Mesodermal cell (in vitro differentiated cells): ENCODE measurements around the gene PCDHA5.
"Not testable (repeated sequence)": the region's sequence is repeated elsewhere in the genome, so short reads cannot be mapped to it uniquely, and the experiment has no call there.

Experiments
- H3K27ac ChIP-seq: 2 replicates; pipeline ENCODE4 v1.7.0; 2013; ENCODE audit warnings: mild to moderate bottlenecking, low read depth, low read length, moderate library complexity; ENCODE audit not compliant: severe bottlenecking
- H3K36me3 ChIP-seq: 2 replicates; pipeline ENCODE4 v1.7.1; 2013; ENCODE audit warnings: mild to moderate bottlenecking, low read length, moderate library complexity; ENCODE audit not compliant: control insufficient read depth, insufficient read depth
- H3K4me1 ChIP-seq: one replicate; pipeline ENCODE4 v1.7.1; 2013; ENCODE audit warnings: mild to moderate bottlenecking, low read length; ENCODE audit not compliant: insufficient read depth, control insufficient read depth, poor library complexity, severe bottlenecking
- H3K4me3 ChIP-seq: 2 replicates; pipeline ENCODE4 v1.7.0; 2013; ENCODE audit warnings: low read length, control low read depth, mild to moderate bottlenecking; ENCODE audit not compliant: insufficient read depth, poor library complexity, severe bottlenecking; ENCODE audit errors: extremely low read depth
- H3K9me3 ChIP-seq: 2 replicates; pipeline ENCODE4 v1.7.1; 2013; ENCODE audit warnings: mild to moderate bottlenecking, low read length, moderate library complexity; ENCODE audit not compliant: control insufficient read depth
- WGBS, 2 experiments: methylation state at CpG; one replicate each; pipeline ENCODE4 v1.1.5; 2013; ENCODE audit warnings: missing lambda C conversion rate in 2 of 2; ENCODE audit not compliant: insufficient coverage in 2 of 2; 5-methylcytosine and 5-hydroxymethylcytosine counted together

PCDHA5 gene

DNA sequence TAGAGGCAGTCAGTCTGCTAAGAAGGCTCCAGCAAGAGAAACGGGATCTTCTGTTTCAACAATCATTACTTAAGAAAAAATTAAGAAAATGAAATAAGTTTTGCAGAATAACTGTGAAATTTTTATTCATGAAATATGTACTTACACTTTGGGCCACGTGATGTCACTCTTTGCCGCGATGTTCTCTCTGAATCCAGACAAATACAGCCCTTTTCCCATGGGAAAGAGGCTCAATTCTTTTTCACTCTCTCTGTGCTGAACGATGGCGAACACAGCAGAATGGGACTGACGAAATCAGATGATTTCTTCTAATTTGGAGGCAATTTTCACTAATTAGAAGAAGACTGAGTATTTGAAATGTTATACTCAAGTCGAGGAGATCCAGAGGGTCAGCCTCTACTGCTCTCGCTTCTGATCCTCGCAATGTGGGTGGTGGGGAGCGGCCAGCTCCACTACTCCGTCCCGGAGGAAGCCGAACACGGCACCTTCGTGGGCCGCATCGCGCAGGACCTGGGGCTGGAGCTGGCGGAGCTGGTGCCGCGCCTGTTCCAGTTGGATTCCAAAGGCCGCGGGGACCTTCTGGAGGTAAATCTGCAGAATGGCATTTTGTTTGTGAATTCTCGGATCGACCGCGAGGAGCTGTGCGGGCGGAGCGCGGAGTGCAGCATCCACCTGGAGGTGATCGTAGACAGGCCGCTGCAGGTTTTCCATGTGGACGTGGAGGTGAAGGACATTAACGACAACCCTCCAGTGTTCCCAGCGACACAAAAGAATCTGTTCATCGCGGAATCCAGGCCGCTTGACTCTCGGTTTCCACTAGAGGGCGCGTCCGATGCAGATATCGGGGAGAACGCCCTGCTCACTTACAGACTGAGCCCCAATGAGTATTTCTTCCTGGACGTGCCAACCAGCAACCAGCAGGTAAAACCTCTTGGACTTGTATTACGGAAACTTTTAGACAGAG is 27.0 kb downstream of the PCDHA5 start, which contains the start of gene PCDHA9:
TSS of gene PCDHA9 (plus strand) at position 244 of the 964 bp plus-strand sequence. CDS start at position 358, 114 bp downstream.
- not testable (repeated sequence) for H3K4me3 ChIP-seq, H3K36me3 ChIP-seq, H3K4me1 ChIP-seq, H3K27ac ChIP-seq, H3K9me3 ChIP-seq
- 89 to 95% methylated on average over 21 to 27 of the region's 48 CpGs for WGBS, 2 experiments

DNA sequence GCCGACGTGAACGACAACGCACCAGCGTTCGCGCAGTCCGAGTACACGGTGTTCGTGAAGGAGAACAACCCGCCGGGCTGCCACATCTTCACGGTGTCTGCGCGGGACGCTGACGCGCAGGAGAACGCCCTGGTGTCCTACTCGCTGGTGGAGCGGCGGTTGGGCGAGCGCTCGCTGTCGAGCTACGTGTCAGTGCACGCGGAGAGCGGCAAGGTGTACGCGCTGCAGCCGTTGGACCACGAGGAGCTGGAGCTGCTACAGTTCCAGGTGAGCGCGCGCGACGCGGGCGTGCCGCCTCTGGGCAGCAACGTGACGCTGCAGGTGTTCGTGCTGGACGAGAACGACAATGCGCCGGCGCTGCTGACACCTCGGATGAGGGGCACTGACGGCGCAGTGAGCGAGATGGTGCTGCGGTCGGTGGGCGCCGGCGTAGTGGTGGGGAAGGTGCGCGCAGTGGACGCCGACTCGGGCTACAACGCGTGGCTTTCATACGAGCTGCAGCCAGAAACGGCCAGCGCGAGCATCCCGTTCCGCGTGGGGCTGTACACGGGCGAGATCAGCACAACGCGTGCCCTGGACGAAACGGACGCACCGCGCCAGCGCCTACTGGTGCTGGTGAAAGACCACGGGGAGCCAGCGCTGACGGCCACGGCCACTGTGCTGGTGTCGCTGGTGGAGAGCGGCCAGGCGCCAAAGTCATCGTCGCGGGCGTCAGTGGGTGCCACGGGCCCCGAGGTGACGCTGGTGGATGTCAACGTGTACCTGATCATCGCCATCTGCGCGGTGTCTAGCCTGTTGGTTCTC is 28.6 kb downstream of the PCDHA5 start:
- not testable (repeated sequence) for H3K27ac ChIP-seq, H3K4me3 ChIP-seq, H3K4me1 ChIP-seq, H3K36me3 ChIP-seq, H3K9me3 ChIP-seq
- 96 to 97% methylated on average over 83 to 101 of the region's 101 CpGs for WGBS, 2 experiments

DNA sequence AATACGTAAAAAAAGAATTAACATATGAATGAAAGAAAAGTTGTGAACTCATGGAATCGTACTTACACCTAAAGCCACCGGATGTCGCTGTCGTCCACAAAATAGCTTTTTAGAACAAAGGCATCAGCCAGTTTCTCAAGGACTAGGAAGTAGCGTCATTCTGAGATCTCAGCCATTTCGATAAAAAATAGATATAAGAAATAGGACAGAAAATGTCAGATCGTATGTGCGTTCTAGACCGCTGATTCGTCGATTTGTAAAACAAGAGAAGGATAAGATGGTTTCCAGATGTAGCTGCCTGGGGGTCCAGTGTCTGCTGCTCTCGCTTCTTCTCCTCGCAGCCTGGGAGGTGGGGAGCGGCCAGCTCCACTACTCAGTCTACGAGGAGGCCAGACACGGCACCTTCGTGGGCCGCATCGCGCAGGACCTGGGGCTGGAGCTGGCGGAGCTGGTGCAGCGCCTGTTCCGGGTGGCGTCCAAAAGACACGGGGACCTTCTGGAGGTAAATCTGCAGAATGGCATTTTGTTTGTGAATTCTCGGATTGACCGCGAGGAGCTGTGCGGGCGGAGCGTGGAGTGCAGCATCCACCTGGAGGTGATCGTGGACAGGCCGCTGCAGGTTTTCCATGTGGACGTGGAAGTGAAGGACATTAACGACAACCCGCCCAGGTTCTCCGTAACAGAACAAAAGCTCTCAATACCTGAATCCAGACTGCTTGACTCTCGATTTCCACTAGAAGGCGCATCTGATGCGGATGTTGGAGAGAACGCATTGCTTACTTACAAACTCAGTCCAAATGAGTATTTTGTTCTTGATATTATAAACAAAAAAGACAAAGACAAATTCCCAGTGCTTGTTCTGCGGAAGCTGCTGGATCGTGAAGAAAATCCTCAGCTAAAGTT is 34.6 kb downstream of the PCDHA5 start, which contains the start of gene PCDHA10:
TSS of gene PCDHA10 (plus strand) at position 126 of the 903 bp plus-strand sequence. CDS start at position 278, 152 bp downstream.
- Histone ChIP-seq H3K27ac (no peak within 1 kb of the TSS), H3K9me3 (peaks cover 3% of the 10 kb centered on the region), H3K4me3 (no peak within 1 kb of the TSS), H3K4me1 (no peaks in the 10 kb centered on the region), H3K36me3 (peaks cover 2% of the 10 kb centered on the region)
- WGBS, 2 experiments = 89 to 94% methylated on average over 38 to 40 of the region's 44 CpGs

DNA sequence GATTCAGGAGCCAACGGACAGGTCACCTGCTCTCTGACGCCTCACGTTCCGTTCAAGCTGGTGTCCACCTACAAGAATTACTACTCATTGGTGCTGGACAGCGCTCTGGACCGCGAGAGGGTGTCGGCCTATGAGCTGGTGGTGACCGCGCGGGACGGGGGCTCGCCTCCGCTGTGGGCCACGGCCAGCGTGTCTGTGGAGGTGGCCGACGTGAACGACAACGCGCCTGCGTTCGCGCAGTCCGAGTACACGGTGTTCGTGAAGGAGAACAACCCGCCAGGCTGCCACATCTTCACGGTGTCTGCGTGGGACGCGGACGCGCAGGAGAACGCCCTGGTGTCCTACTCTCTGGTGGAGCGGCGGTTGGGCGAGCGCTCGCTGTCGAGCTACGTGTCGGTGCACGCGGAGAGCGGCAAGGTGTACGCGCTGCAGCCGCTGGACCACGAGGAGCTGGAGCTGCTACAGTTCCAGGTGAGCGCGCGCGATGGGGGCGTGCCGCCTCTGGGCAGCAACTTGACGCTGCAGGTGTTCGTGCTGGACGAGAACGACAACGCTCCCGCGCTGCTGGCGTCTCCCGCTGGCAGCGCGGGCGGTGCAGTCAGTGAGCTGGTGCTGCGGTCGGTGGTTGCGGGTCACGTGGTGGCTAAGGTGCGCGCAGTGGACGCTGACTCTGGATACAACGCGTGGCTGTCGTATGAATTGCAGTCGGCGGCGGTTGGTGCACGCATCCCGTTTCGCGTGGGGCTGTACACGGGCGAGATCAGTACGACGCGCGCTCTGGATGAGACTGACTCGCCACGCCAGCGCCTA is 36.0 kb downstream of the PCDHA5 start:
- no peak overlapping the region for H3K4me3 ChIP-seq
- H3K4me1 ChIP-seq = no peaks in the 10 kb centered on the region
- peaks cover 7% of the 10 kb centered on the region for H3K36me3 ChIP-seq
- no peak overlapping the region for H3K27ac ChIP-seq
- H3K9me3 ChIP-seq = peaks cover 5% of the 10 kb centered on the region
- 98% methylated on average over 83 to 92 of the region's 94 CpGs for WGBS, 2 experiments

DNA sequence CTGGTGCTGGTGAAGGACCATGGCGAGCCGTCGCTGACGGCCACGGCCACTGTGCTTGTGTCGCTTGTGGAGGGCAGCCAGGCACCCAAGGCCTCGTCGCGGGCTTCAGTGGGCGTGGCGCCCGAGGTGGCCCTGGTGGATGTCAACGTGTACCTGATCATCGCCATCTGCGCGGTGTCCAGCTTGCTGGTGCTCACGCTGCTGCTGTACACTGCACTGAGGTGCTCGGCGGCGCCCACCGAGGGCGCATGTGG is 36.5 kb downstream of the PCDHA5 start:
- WGBS, 2 experiments = 95 to 96% methylated on average over 22 of the region's 22 CpGs
- H3K9me3 ChIP-seq = peaks cover 5% of the 10 kb centered on the region
- H3K36me3 ChIP-seq = peaks cover 8% of the 10 kb centered on the region
- H3K4me3 ChIP-seq = no peak overlapping the region
- no peak overlapping the region for H3K27ac ChIP-seq
- H3K4me1 ChIP-seq = no peaks in the 10 kb centered on the region

DNA sequence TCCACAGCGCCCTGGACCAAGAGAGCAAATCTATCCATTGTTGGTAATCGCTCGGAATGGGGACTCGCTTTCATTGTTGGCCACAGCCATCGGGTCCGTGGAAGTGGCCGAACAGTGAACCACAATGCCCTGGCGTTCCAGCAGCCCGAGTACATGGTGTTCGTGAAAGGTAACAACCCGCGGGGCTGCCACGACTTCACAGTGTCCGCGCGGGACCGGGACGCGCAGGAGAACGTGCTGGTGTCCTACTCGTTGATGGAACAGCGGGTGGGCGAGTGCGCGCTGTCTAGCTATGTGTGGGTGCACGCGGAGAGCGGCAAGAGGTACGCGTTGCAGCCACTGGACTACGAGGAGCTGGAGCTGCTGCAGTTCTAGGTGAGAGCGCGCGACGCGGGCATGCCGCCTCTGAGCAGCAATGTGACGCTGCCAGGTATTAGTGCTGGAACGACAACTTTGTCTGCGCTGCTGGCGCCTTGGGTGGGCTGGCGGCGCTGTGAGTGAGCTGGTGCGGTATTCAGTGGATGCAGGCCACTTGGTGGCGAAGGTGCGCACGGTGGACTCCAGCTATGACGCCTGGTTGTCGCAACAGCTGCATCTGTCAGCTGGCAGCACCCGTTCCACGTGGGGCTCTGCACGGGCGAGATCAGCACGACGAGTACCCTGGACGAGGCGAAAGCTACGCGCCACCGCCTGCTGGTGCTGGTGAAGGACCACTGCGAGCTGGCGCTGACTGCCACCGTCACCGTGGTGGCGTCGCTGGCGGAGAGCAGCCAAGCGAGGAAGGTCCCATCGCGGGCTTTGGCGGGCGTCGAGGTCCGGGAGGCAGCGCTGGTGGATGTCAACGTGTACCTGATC is 41.3 kb downstream of the PCDHA5 start:
- Histone ChIP-seq H3K27ac (no peak overlapping the region), H3K4me3 (no peak overlapping the region), H3K36me3 (peaks cover 8% of the 10 kb centered on the region), H3K9me3 (peaks cover 5% of the 10 kb centered on the region), H3K4me1 (no peaks in the 10 kb centered on the region)
- 93 to 95% methylated on average over 76 of the region's 76 CpGs for WGBS, 2 experiments

DNA sequence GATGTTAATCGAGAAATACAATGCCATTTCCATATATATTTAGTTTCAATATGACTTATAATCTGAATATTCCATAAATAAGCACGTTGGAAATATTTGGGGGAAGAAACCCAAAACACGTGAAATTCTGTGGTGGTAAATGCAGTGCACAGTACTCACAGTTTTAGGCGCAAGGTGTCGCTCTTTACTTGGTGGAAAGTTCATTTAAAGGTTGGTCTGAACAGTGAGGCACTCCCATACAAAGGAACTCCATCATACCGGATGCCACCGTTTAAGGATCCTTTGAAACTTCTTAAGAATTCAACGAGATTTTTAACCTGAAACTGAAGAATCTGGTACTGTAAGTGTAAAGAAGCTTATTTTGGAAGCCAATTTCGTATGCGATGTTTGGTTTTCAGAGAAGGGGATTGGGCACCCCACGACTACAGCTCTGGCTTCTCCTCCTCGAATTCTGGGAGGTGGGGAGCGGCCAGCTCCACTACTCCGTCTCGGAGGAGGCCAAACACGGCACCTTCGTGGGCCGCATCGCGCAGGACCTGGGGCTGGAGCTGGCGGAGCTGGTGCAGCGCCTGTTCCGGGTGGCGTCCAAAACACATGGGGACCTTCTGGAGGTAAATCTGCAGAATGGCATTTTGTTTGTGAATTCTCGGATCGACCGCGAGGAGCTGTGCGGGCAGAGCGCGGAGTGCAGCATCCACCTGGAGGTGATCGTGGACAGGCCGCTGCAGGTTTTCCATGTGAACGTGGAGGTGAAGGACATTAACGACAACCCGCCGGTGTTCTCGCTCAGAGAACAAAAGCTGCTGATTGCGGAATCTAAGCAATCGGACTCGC is 47.5 kb downstream of the PCDHA5 start, which contains the start of gene PCDHA11:
TSS of gene PCDHA11 (plus strand) at position 237 of the 834 bp plus-strand sequence. CDS start at position 384, 147 bp downstream.
- Histone ChIP-seq H3K27ac (peak within 1 kb of the TSS; percentile 26), H3K4me3 (peak within 1 kb of the TSS; percentile 47)

DNA sequence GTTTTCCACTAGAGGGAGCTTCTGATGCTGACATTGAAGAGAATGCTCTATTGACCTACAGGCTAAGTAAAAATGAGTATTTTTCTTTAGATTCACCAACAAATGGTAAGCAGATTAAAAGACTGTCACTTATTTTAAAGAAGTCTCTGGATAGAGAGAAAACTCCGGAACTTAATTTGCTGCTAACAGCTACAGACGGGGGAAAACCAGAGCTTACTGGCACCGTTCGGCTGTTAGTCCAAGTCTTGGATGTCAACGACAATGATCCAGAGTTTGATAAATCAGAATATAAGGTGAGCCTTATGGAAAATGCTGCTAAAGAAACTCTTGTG is 48.1 kb downstream of the PCDHA5 start:
- 92 to 96% methylated on average over 5 of the region's 5 CpGs for WGBS, 2 experiments
- no peaks in the 10 kb centered on the region for H3K36me3 ChIP-seq
- no peaks in the 10 kb centered on the region for H3K4me1 ChIP-seq
- peak overlapping the region; percentile 26 for H3K27ac ChIP-seq
- H3K4me3 ChIP-seq = peak overlapping the region; percentile 47
- H3K9me3 ChIP-seq = peaks cover 12% of the 10 kb centered on the region

More for the DNA sequence above, 47.5 kb downstream of the PCDHA5 start, which contains the start of gene PCDHA11:
- Histone ChIP-seq H3K4me1 (no peaks in the 10 kb centered on the region), H3K36me3 (no peaks in the 10 kb centered on the region), H3K9me3 (peaks cover 12% of the 10 kb centered on the region)
- WGBS, 2 experiments = 56 to 59% methylated on average over 31 to 38 of the region's 41 CpGs
